Medulla oblongata (tissue), 1 donor: ENCODE data around the gene BLOC1S5.

Experiments used
- DNase-seq: peaks from one replicate; pipeline ENCODE4 v3.0.0-alpha.2; 2015; ENCODE audit errors: extremely low spot score

Gene BLOC1S5

GRCh38 chr6:8063761-8064637, at the start of gene BLOC1S5:
BLOC1S5 (minus strand) TSS chr6:8064389; CDS start chr6:8064376, 13 bp downstream.
- DNase-seq, result peak; percentile 98

- DNase-seq, result no peak
Observed at GRCh38 chr6:8113131-8113654, 49.0 kb upstream of the BLOC1S5 start.

GRCh38 chr6:8110725-8111124, 46.5 kb upstream of the BLOC1S5 start:
- no peak for DNase-seq

GRCh38 chr6:8110117-8110721, 46.0 kb upstream of the BLOC1S5 start:
- no peak for DNase-seq

- no peak for DNase-seq
Observed at GRCh38 chr6:8108759-8109539, 44.8 kb upstream of the BLOC1S5 start.

- peak; percentile 22 for DNase-seq
Observed at GRCh38 chr6:8108031-8108660, 44.0 kb upstream of the BLOC1S5 start.

GRCh38 chr6:8105791-8106190, 41.6 kb upstream of the BLOC1S5 start:
- DNase-seq, result no peak

- no peak for DNase-seq
Observed at GRCh38 chr6:8103726-8104125, 39.5 kb upstream of the BLOC1S5 start.

GRCh38 chr6:8102122-8102958, 38.2 kb upstream of the BLOC1S5 start, which contains the start of gene EEF1E1:
EEF1E1 (minus strand) TSS chr6:8102548; CDS start chr6:8102521, 27 bp downstream.
- DNase-seq, result peak; percentile 97

- no peak for DNase-seq
Observed at GRCh38 chr6:8100159-8100854, 36.1 kb upstream of the BLOC1S5 start.

GRCh38 chr6:8090650-8091049, 26.5 kb upstream of the BLOC1S5 start:
- DNase-seq, result no peak

GRCh38 chr6:8088886-8089285, 24.7 kb upstream of the BLOC1S5 start:
- DNase-seq, result no peak

GRCh38 chr6:8087870-8088754, 23.9 kb upstream of the BLOC1S5 start:
- no peak for DNase-seq

GRCh38 chr6:8086755-8087306, 22.6 kb upstream of the BLOC1S5 start:
- no peak for DNase-seq

- no peak for DNase-seq
Observed at GRCh38 chr6:8085053-8085511, 20.9 kb upstream of the BLOC1S5 start.

- DNase-seq, result no peak
Observed at GRCh38 chr6:8084586-8084985, 20.4 kb upstream of the BLOC1S5 start.

GRCh38 chr6:8082954-8083858, 19.0 kb upstream of the BLOC1S5 start:
- no peak for DNase-seq

GRCh38 chr6:8082572-8082953, 18.4 kb upstream of the BLOC1S5 start:
- DNase-seq, result no peak
